ENCODE results near the gene MUC5B. TPM values are rescaled to one million over a fixed set of nuclear protein-coding genes. Genes with fewer than 3 reads are reported as not detected.

MUC5B gene
- total RNA-seq, 1 experiment from 2014 or later, result not detected

DNA sequence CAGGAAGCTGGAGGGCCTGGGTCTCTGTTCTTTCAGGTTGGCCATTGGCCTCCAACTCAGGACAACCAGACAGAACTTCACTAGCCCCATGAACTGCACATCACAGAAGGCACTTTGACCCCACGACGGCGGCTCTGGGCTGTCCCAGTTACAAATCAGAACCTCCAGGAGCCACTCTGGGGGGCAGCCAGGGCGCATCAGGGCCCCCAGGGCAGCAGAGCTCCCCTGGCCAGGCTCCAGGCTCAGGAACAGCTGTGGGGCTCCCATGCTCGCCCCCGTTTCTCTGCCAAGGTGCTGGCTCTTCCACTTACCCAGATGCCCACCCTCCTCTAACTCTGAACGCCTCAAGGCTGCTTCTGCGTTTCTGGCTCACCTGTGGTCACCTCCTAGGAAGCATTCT, 61.0 kb downstream of the MUC5B start:
- TF ChIP-seq, protein P1, sequence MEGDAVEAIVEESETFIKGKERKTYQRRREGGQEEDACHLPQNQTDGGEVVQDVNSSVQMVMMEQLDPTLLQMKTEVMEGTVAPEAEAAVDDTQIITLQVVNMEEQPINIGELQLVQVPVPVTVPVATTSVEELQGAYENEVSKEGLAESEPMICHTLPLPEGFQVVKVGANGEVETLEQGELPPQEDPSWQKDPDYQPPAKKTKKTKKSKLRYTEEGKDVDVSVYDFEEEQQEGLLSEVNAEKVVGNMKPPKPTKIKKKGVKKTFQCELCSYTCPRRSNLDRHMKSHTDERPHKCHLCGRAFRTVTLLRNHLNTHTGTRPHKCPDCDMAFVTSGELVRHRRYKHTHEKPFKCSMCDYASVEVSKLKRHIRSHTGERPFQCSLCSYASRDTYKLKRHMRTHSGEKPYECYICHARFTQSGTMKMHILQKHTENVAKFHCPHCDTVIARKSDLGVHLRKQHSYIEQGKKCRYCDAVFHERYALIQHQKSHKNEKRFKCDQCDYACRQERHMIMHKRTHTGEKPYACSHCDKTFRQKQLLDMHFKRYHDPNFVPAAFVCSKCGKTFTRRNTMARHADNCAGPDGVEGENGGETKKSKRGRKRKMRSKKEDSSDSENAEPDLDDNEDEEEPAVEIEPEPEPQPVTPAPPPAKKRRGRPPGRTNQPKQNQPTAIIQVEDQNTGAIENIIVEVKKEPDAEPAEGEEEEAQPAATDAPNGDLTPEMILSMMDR (IDR thresholded peaks at IDR 0.05; ENCODE audit: unreplicated experiment), result no peak
- H3K27ac Mint-ChIP-seq (ENCODE audit: low read depth, unreplicated experiment), result no peak overlapping the region
- BruUV-seq (replicated peaks), result no TSS peak
- no peaks in the 10 kb centered on the region for H3K9me3 Mint-ChIP-seq (ENCODE audit: unreplicated experiment)
- H3K4me1 Mint-ChIP-seq (ENCODE audit: insufficient read depth, unreplicated experiment), result no peaks in the 10 kb centered on the region
- intact Hi-C loops (cut with micrococcal nuclease), result no loop called here
- POLR2A ChIA-PET, result no interaction called here
- no peaks in the 10 kb centered on the region for H3K27me3 Mint-ChIP-seq (ENCODE audit: insufficient read depth, unreplicated experiment)
- H3K4me3 Mint-ChIP-seq (ENCODE audit: unreplicated experiment), result no peak overlapping the region
- CTCF ChIA-PET, result no interaction called here
- no peak for DNase-seq (ENCODE audit: unreplicated experiment)
- peaks cover 59% of the 10 kb centered on the region for H3K36me3 Mint-ChIP-seq (ENCODE audit: insufficient read depth, unreplicated experiment)

DNA sequence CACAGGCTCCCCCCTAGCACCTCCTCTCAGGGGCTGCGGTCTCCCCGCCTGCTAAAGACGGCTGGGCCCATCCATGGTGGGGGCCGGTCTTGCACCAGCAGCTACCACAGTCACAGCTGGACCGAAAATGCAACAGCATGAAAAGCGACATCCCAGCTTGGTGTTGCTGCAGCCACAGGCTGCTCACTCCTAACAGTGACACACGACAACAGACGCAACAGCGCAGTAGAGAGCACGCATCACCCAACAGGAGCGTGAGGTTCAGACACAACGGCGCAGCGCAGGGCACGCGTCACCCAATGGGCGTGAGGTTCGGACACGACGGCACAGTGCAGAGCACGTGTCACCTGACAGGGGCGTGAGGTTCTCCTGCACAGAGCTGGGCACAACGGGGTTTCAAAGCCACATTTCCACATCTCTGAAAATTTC, 62.5 kb downstream of the MUC5B start:
- no peaks in the 10 kb centered on the region for H3K27me3 Mint-ChIP-seq (ENCODE audit: insufficient read depth, unreplicated experiment)
- ChIA-PET POLR2A (no interaction called here), CTCF (interaction anchor here (0.7 kb wide), 1 partner anchor 44 kb away, joined by 3 read pairs; no protein-coding TSS in a partner anchor)
- H3K27ac Mint-ChIP-seq (ENCODE audit: low read depth, unreplicated experiment), result no peak overlapping the region
- intact Hi-C loops (cut with micrococcal nuclease), result no loop called here
- BruUV-seq (replicated peaks), result no TSS peak
- H3K4me3 Mint-ChIP-seq (ENCODE audit: unreplicated experiment), result no peak overlapping the region
- DNase-seq (ENCODE audit: unreplicated experiment), result no peak
- peaks cover 54% of the 10 kb centered on the region for H3K36me3 Mint-ChIP-seq (ENCODE audit: insufficient read depth, unreplicated experiment)
- TF ChIP-seq, protein P1 (IDR thresholded peaks at IDR 0.05; ENCODE audit: unreplicated experiment), result no peak
- no peaks in the 10 kb centered on the region for H3K9me3 Mint-ChIP-seq (ENCODE audit: unreplicated experiment)
- no peaks in the 10 kb centered on the region for H3K4me1 Mint-ChIP-seq (ENCODE audit: insufficient read depth, unreplicated experiment)

DNA sequence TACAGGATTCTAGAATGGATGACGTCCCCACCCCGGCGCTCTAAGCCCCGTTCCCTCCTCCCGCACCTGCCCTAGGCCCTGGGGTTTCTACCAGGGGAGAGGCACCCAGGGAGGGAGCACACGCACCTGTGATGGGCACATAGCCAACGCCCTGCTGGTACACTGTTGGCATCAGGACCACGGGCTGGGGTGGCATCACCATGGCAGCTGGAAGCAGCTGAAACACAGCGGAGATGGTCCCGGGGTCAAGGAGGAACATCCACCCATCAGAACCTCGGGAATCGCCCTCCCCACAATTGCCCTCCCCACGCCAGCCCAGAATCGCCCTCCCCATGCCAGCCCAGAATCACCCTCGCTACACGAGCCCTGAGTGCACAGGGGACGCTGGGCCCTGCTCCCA, 63.0 kb downstream of the MUC5B start:
- TF ChIP-seq, protein P1 (IDR thresholded peaks at IDR 0.05; ENCODE audit: unreplicated experiment), result no peak
- peaks cover 54% of the 10 kb centered on the region for H3K36me3 Mint-ChIP-seq (ENCODE audit: insufficient read depth, unreplicated experiment)
- ChIA-PET POLR2A (no interaction called here), CTCF (no interaction called here)
- H3K4me3 Mint-ChIP-seq (ENCODE audit: unreplicated experiment), result no peak overlapping the region
- no peaks in the 10 kb centered on the region for H3K27me3 Mint-ChIP-seq (ENCODE audit: insufficient read depth, unreplicated experiment)
- no peak for DNase-seq (ENCODE audit: unreplicated experiment)
- H3K4me1 Mint-ChIP-seq (ENCODE audit: insufficient read depth, unreplicated experiment), result no peaks in the 10 kb centered on the region
- BruUV-seq (replicated peaks), result no TSS peak
- no peaks in the 10 kb centered on the region for H3K9me3 Mint-ChIP-seq (ENCODE audit: unreplicated experiment)
- no peak overlapping the region for H3K27ac Mint-ChIP-seq (ENCODE audit: low read depth, unreplicated experiment)
- intact Hi-C loops (cut with micrococcal nuclease), result no loop called here

DNA sequence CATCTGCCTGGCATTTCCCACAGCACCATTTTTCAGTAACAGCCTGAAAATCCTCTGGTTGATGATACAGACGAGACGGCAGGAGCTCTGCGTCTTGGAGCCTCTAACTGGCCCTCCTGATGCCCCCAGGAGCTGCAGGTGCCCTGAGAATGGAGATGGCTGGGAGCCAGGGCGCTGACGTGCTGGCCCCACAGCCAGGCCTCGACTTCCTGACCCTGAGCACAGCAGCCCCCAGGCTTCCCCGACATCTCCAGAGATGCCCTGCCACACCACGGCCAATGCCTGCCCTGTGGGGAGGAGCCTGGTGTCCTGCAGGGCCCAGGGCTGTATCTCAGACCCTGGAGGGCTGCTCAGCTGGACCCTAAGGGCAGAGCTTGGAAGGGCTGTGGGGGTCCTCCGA, 65.1 kb downstream of the MUC5B start:
- Mint-ChIP-seq H3K4me1 (ENCODE audit: insufficient read depth, unreplicated experiment) (no peaks in the 10 kb centered on the region), H3K36me3 (ENCODE audit: insufficient read depth, unreplicated experiment) (peaks cover 44% of the 10 kb centered on the region), H3K27me3 (ENCODE audit: insufficient read depth, unreplicated experiment) (no peaks in the 10 kb centered on the region), H3K9me3 (ENCODE audit: unreplicated experiment) (no peaks in the 10 kb centered on the region), H3K27ac (ENCODE audit: low read depth, unreplicated experiment) (no peak overlapping the region), H3K4me3 (ENCODE audit: unreplicated experiment) (no peak overlapping the region)
- BruUV-seq (replicated peaks), result no TSS peak
- ChIA-PET CTCF (no interaction called here), POLR2A (no interaction called here)
- TF ChIP-seq, protein P1 (IDR thresholded peaks at IDR 0.05; ENCODE audit: unreplicated experiment), result no peak
- intact Hi-C loops (cut with micrococcal nuclease), result no loop called here
- DNase-seq (ENCODE audit: unreplicated experiment), result no peak

All from MCF 10A (cell line).